Endothelial cell of umbilical vein (primary cell): ENCODE data around the gene CACNA2D1. TPM values are rescaled to one million over a fixed set of nuclear protein-coding genes. Genes with fewer than 3 reads are reported as not detected.

Experiments
- BruUV-seq: library from RNA; stranded (reverse); fragments of 400-500 nt; replicated peaks from 2 replicates; lab custom pipeline; 2021; lab: Mats Ljungman, UMichigan
- CTCF ChIA-PET: fragments of 300-600, 350-600 bp; sonication (Branson Sonifier 250); formaldehyde crosslinking; loops from one replicate; lab custom pipeline; 2021; ENCODE audit warnings: antibody characterized with exemption, inconsistent platforms; lab: Charles Lee
- POLR2A ChIA-PET: fragments of 300-600, 350-600 bp; sonication (Branson Sonifier 250); formaldehyde crosslinking; loops from one replicate; lab custom pipeline; 2021; ENCODE audit warnings: antibody characterized with exemption, inconsistent platforms; lab: Charles Lee
- DNase-seq: peaks from one replicate; pipeline ENCODE4 v3.0.0-alpha.2; 2011; ENCODE audit warnings: low read depth, low spot score
- FAIRE-seq: peaks from 2 replicates; lab custom pipeline; 2011; peaks lifted over from hg19 to GRCh38; lab: Jason Lieb, UNC
- H2AFZ ChIP-seq: 2 replicates; pipeline ENCODE4 v1.6.0; 2012; ENCODE audit warnings: low read depth, low read length, control low read depth, inconsistent platforms
- H3K27ac ChIP-seq: 2 replicates; pipeline ENCODE4 v1.5.1; 2011; ENCODE audit warnings: low read depth, mild to moderate bottlenecking, control low read depth, low read length, moderate library complexity; ENCODE audit not compliant: insufficient read depth
- H3K27me3 ChIP-seq, 2 experiments: 2 replicates each; pipeline versions ENCODE4 v1.6.0 to v1.6.1; 2011; ENCODE audit warnings: low read length in 2 of 2, mixed read lengths in 1 of 2; ENCODE audit not compliant: control insufficient read depth in 2 of 2, insufficient read depth in 2 of 2
- H3K36me3 ChIP-seq, 2 experiments: 2 replicates in 1 of 2; 3 replicates in 1 of 2; pipeline ENCODE4 v1.5.1; 2011; ENCODE audit warnings: low read length in 2 of 2, mild to moderate bottlenecking in 1 of 2, moderate library complexity in 1 of 2; ENCODE audit not compliant: control insufficient read depth in 2 of 2, insufficient read depth in 2 of 2; ENCODE audit errors: extremely low read depth in 1 of 2
- H3K4me1 ChIP-seq: 3 replicates; pipeline ENCODE4 v1.5.1; 2011; ENCODE audit warnings: mild to moderate bottlenecking, low read length; ENCODE audit not compliant: control insufficient read depth, insufficient read depth; ENCODE audit errors: extremely low read depth
- H3K4me2 ChIP-seq: 2 replicates; pipeline ENCODE4 v1.6.1; 2011; ENCODE audit warnings: low read length, control low read depth, mixed read lengths; ENCODE audit not compliant: insufficient read depth
- H3K4me3 ChIP-seq, 3 experiments: fragments of 200-600 bp in 1 of 3; sonication (generic), shearing (Covaris generic) in 1 of 3; replicated peaks in 1 of 3; 2 replicates each; pipeline ENCODE4 v1.5.1; 2011 to 2016; ENCODE audit warnings: control low read depth in 3 of 3, low read length in 3 of 3, mild to moderate bottlenecking in 2 of 3, inconsistent platforms in 1 of 3, low read depth in 1 of 3, moderate library complexity in 1 of 3; ENCODE audit not compliant: insufficient read depth in 1 of 3
- H3K79me2 ChIP-seq: 2 replicates; pipeline ENCODE4 v1.6.0; 2012; ENCODE audit warnings: low read length, inconsistent platforms; ENCODE audit not compliant: control insufficient read depth, insufficient read depth
- H3K9ac ChIP-seq: replicated peaks from 2 replicates; pipeline ENCODE3; 2011; ENCODE audit warnings: low read length, control low read depth; ENCODE audit not compliant: insufficient read depth; ENCODE audit errors: extremely low read depth
- H3K9me1 ChIP-seq: replicated peaks from 3 replicates; pipeline ENCODE4 v1.6.0; 2011; ENCODE audit warnings: mild to moderate bottlenecking, low read length; ENCODE audit not compliant: control insufficient read depth, insufficient read depth; ENCODE audit errors: extremely low read depth
- H3K9me3 ChIP-seq: replicated peaks from 2 replicates; pipeline ENCODE4 v1.5.1; 2012; ENCODE audit warnings: low read length, inconsistent platforms; ENCODE audit not compliant: control insufficient read depth, insufficient read depth
- H4K20me1 ChIP-seq: replicated peaks from 2 replicates; pipeline ENCODE3; 2011; ENCODE audit warnings: mild to moderate bottlenecking, low read length; ENCODE audit not compliant: control insufficient read depth, insufficient read depth; ENCODE audit errors: extremely low read depth
- CTCF ChIP-seq, 2 donors: IDR thresholded peaks; 1 replicate in 1 of 2; 2 replicates in 1 of 2; pipeline ENCODE4 v1.5.1; 2011; ENCODE audit warnings: low read length in 2 of 2, mild to moderate bottlenecking in 2 of 2, moderate library complexity in 2 of 2, control low read depth in 1 of 2, inconsistent platforms in 1 of 2, low read depth in 1 of 2; ENCODE audit not compliant: insufficient read depth in 1 of 2; ENCODE audit errors: extremely low read depth in 1 of 2
- EZH2 ChIP-seq: IDR thresholded peaks from 2 replicates; pipeline ENCODE4 v1.6.1; 2012; ENCODE audit warnings: borderline replicate concordance, low read depth, mild to moderate bottlenecking, moderate library complexity, low read length, inconsistent platforms; ENCODE audit not compliant: severe bottlenecking
- FOS ChIP-seq: IDR thresholded peaks from 2 replicates; pipeline ENCODE4 v1.6.1; 2011; ENCODE audit warnings: mild to moderate bottlenecking, low read length, moderate library complexity, borderline replicate concordance; ENCODE audit not compliant: insufficient read depth
- GATA2 ChIP-seq: IDR thresholded peaks from 2 replicates; pipeline ENCODE4 v1.7.0; 2011; ENCODE audit warnings: low read depth, mild to moderate bottlenecking, moderate library complexity, mixed read lengths, low read length; ENCODE audit not compliant: insufficient read length, insufficient read depth
- JUN ChIP-seq: IDR thresholded peaks from 2 replicates; pipeline ENCODE4 v1.6.1; 2011; ENCODE audit warnings: borderline replicate concordance, low read depth; ENCODE audit not compliant: insufficient read length, insufficient read depth
- MYC ChIP-seq: IDR thresholded peaks from one replicate; pipeline ENCODE4 v1.6.1; 2011; ENCODE audit warnings: mild to moderate bottlenecking, low read depth, low read length
- POLR2A ChIP-seq: IDR thresholded peaks from 2 replicates; pipeline ENCODE4 v1.6.1; 2012; ENCODE audit warnings: low read depth, mild to moderate bottlenecking, control low read depth, low read length
- POLR2AphosphoS5 ChIP-seq: IDR thresholded peaks from 2 replicates; pipeline ENCODE4 v1.6.1; 2012; ENCODE audit warnings: low read depth, mild to moderate bottlenecking, control low read depth, low read length, moderate library complexity; ENCODE audit not compliant: insufficient read depth
- dilution Hi-C: fragments of 300-500 bp; cut with MboI; formaldehyde crosslinking; loops from one replicate; pipeline ENCODE4 v1.15.0; 2019; ENCODE audit warnings: low sequenced_read_pairs; ENCODE audit not compliant: extremely low pct_ligation_motif_present
- intact Hi-C: fragments of 100-400 bp; cut with micrococcal nuclease; formaldehyde crosslinking; loops from one replicate; pipeline ENCODE4 v1.10.0; 2022
- polyA plus RNA-seq, 4 experiments: library from polyadenylated mRNA; depleted of rRNA in 3 of 4; stranded (reverse) in 3 of 4; unstranded in 1 of 4; fragments of >200 nt; gene quantifications; 2 replicates each; pipeline versions ENCODE4 v1.2.1 to v1.2.3, GENCODE V29; 2011 to 2012; ENCODE audit warnings: missing spikeins in 1 of 4
- total RNA-seq: library from RNA; stranded (reverse); gene quantifications from 2 replicates; pipeline ENCODE4 v1.2.3, GENCODE V29; 2021
- TF ChIP-seq, protein P1 (sequence below): IDR thresholded peaks from 2 replicates; pipeline ENCODE4 v1.6.1; 2011; ENCODE audit not compliant: insufficient read depth, insufficient read length

The CACNA2D1 gene
- total and polyA plus RNA-seq, 2 donors (not counting 3 experiments of a cell fraction or from before 2014, with no cell fraction given) = 4.1 to 38.6 TPM

DNA sequence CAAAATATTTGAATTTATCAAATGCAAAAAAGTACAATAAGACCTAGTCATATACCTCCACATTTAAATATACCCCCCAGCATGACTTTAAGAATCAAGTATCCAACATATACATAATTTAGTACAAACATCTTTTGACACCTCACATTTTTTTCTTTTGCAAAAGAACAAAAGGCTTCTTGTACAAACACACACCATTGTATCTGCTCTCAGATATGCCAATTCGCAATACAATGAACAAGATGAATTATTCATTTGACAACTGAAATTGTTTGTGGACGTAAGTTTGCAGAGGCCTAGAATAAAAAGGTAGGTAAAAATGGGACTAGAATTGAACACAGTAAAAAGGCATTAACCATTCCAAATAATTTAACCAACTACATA, 154.4 kb downstream of the CACNA2D1 start:
- Histone ChIP-seq H3K4me1 (peaks cover 27% of the 10 kb centered on the region), H3K4me2 (no peak overlapping the region), H4K20me1 (no peaks in the 10 kb centered on the region), H3K9me1 (no peaks in the 10 kb centered on the region), H3K79me2 (no peaks in the 10 kb centered on the region), H3K27ac (no peak overlapping the region), H3K9me3 (no peaks in the 10 kb centered on the region), H3K4me3 (no peak overlapping the region), H3K36me3 (no peaks in the 10 kb centered on the region), H3K9ac (no peak overlapping the region), H2AFZ (no peak overlapping the region), H3K27me3 (no peaks in the 10 kb centered on the region)
- dilution Hi-C loops = no loop called here
- FAIRE-seq (no peak), DNase-seq (no peak)
- ChIA-PET POLR2A (no interaction called here), CTCF (no interaction called here)
- no TSS peak for BruUV-seq
- intact Hi-C loops = no loop called here
- TF ChIP-seq GATA2 (no peak), JUN (no peak), CTCF (IDR thresholded peaks at IDR 0.05; ENCODE audit: extremely low read depth in 1 of 2, insufficient read depth in 1 of 2, low read depth in 1 of 2, low read length in 2 of 2) (no peak), POLR2AphosphoS5 (no peak), FOS (no peak), MYC (no peak), EZH2 (no peak), POLR2A (no peak)
- TF ChIP-seq, protein P1, sequence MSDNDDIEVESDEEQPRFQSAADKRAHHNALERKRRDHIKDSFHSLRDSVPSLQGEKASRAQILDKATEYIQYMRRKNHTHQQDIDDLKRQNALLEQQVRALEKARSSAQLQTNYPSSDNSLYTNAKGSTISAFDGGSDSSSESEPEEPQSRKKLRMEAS = no peak
